ENCODE results near the gene TUBA4B. TPM values are rescaled to one million over a fixed set of nuclear protein-coding genes. Genes with fewer than 3 reads are reported as not detected.

Gene TUBA4B
- total RNA-seq, 1 experiment from 2014 or later, result not detected

DNA sequence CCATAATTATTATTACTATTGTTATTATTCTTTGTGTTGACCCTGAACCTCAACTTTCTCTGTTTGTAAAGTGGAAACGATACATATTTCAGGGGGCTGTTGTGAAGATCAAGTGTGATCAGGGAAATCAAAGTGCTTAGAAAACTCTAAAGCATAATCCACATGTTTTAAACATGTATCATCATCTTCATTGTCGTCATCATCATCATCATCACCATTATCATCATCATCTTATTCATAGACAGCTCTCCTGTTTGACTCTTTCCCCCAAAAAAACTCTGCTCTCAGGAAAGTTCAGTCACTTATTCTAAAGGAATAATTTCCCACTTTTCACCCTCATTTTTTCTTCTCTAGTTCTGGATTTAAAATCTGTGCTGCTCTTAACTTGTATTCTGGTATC lies 51.2 kb downstream of the TUBA4B start:
- no TSS peak for BruUV-seq (replicated peaks)
- intact Hi-C loops (cut with micrococcal nuclease; ENCODE audit: unreplicated experiment), result no loop called here
- POLR2A ChIA-PET, result no interaction called here
- Mint-ChIP-seq H3K27ac (ENCODE audit: unreplicated experiment) (no peak overlapping the region), H3K4me3 (ENCODE audit: unreplicated experiment) (no peak overlapping the region), H3K9me3 (ENCODE audit: unreplicated experiment) (no peaks in the 10 kb centered on the region), H3K27me3 (ENCODE audit: insufficient read depth, unreplicated experiment) (peaks cover 26% of the 10 kb centered on the region), H3K36me3 (ENCODE audit: insufficient read depth, unreplicated experiment) (no peaks in the 10 kb centered on the region), H3K4me1 (ENCODE audit: low read depth, unreplicated experiment) (no peaks in the 10 kb centered on the region)
- Histone ChIP-seq H3K27me3 (replicated peaks; ENCODE audit: control insufficient read depth, insufficient read depth, low read length) (no peaks in the 10 kb centered on the region; the same call in none of the 2 replicates), H3K36me3 (ENCODE audit: control insufficient read depth, insufficient read depth, low read length) (no peaks in the 10 kb centered on the region), H3K4me1 (no peaks in the 10 kb centered on the region), H3K9me3 (no peaks in the 10 kb centered on the region), H3K4me3 (ENCODE audit: low read depth, low read length) (no peak overlapping the region)
- CTCF ChIA-PET, result interaction anchor here (2.1 kb wide), 1 partner anchor 9 kb away, joined by 7 read pairs; no protein-coding TSS in a partner anchor
- no peak for TF ChIP-seq CTCF (IDR thresholded peaks at IDR 0.05; ENCODE audit: insufficient read depth in 1 of 2, low read depth in 1 of 2, low read length in 1 of 2, severe bottlenecking in 1 of 2, unreplicated experiment in 1 of 2)
- no peak for DNase-seq

GRCh38 chr2:219306047-219306446 lies 53.0 kb downstream of the TUBA4B start:
- H3K27me3 ChIP-seq (replicated peaks; ENCODE audit: control insufficient read depth, insufficient read depth, low read length), result no peaks in the 10 kb centered on the region; the same call in 1 of the 2 replicates
- intact Hi-C loops (cut with micrococcal nuclease; ENCODE audit: unreplicated experiment), result loop anchor here (1.0 kb wide), 1 partner anchor 8 kb away; no protein-coding TSS in a partner anchor

More at GRCh38 chr2:219306047-219306446, 53.0 kb downstream of the TUBA4B start:
- ChIA-PET POLR2A (no interaction called here), CTCF (no interaction called here)
- Mint-ChIP-seq H3K27ac (ENCODE audit: unreplicated experiment) (no peak overlapping the region), H3K27me3 (ENCODE audit: insufficient read depth, unreplicated experiment) (peaks cover 27% of the 10 kb centered on the region), H3K4me3 (ENCODE audit: unreplicated experiment) (no peak overlapping the region), H3K36me3 (ENCODE audit: insufficient read depth, unreplicated experiment) (no peaks in the 10 kb centered on the region), H3K9me3 (ENCODE audit: unreplicated experiment) (no peaks in the 10 kb centered on the region), H3K4me1 (ENCODE audit: low read depth, unreplicated experiment) (no peaks in the 10 kb centered on the region)
- H3K4me3 ChIP-seq (ENCODE audit: low read depth, low read length), result no peak overlapping the region
- H3K4me1 ChIP-seq, result no peaks in the 10 kb centered on the region
- no peak for TF ChIP-seq CTCF (IDR thresholded peaks at IDR 0.05; ENCODE audit: insufficient read depth in 1 of 2, low read depth in 1 of 2, low read length in 1 of 2, severe bottlenecking in 1 of 2, unreplicated experiment in 1 of 2)
- BruUV-seq (replicated peaks), result no TSS peak
- no peaks in the 10 kb centered on the region for H3K9me3 ChIP-seq
- no peak for DNase-seq
- H3K36me3 ChIP-seq (ENCODE audit: control insufficient read depth, insufficient read depth, low read length), result no peaks in the 10 kb centered on the region

All from Caco-2 (cell line).